H9 (cell line): ENCODE measurements around the gene CDH19. TPM values are rescaled to one million over a fixed set of nuclear protein-coding genes. Genes with fewer than 3 reads are reported as not detected.

Experiments
- DNase-seq: peaks from one replicate; pipeline ENCODE4 v3.0.0-alpha.2; 2017
- H2AFZ ChIP-seq: one replicate; pipeline ENCODE4 v1.6.1; 2013; ENCODE audit warnings: mild to moderate bottlenecking, low read length, control low read depth, moderate library complexity
- H2AK5ac ChIP-seq: 2 replicates; pipeline ENCODE4 v1.6.1; 2013; ENCODE audit warnings: low read length, control low read depth, mixed read lengths; ENCODE audit not compliant: insufficient read length
- H2BK120ac ChIP-seq: one replicate; pipeline ENCODE4 v1.6.1; 2013; ENCODE audit warnings: low read depth, mild to moderate bottlenecking, low read length, control low read depth, inconsistent platforms; ENCODE audit not compliant: poor library complexity, severe bottlenecking
- H2BK12ac ChIP-seq: 2 replicates; pipeline ENCODE4 v1.6.1; 2013; ENCODE audit warnings: low read length, control low read depth, mixed read lengths, low read depth; ENCODE audit not compliant: insufficient read length
- H2BK15ac ChIP-seq: 2 replicates; pipeline ENCODE4 v1.6.1; 2013; ENCODE audit warnings: low read depth, low read length, control low read depth
- H2BK20ac ChIP-seq: one replicate; pipeline ENCODE4 v1.6.1; 2013; ENCODE audit warnings: low read depth, mild to moderate bottlenecking, low read length, control low read depth, inconsistent platforms; ENCODE audit not compliant: poor library complexity, severe bottlenecking
- H2BK5ac ChIP-seq: 2 replicates; pipeline ENCODE4 v1.6.1; 2013; ENCODE audit warnings: low read length, control low read depth, mixed read lengths; ENCODE audit not compliant: insufficient read length
- H3K14ac ChIP-seq: 2 replicates; pipeline ENCODE4 v1.6.1; 2013; ENCODE audit warnings: low read length, control low read depth; ENCODE audit not compliant: insufficient read depth
- H3K18ac ChIP-seq: 2 replicates; pipeline ENCODE4 v1.6.1; 2013; ENCODE audit warnings: low read depth, mild to moderate bottlenecking, mixed read lengths, low read length, control low read depth; ENCODE audit not compliant: insufficient read length
- H3K23ac ChIP-seq: 2 replicates; pipeline ENCODE4 v1.6.1; 2013; ENCODE audit warnings: low read length, control low read depth, mixed read lengths, low read depth; ENCODE audit not compliant: insufficient read length
- H3K23me2 ChIP-seq: 2 replicates; pipeline ENCODE4 v1.6.1; 2013; ENCODE audit warnings: low read depth, mild to moderate bottlenecking, mixed read lengths, low read length, control low read depth; ENCODE audit not compliant: insufficient read length, poor library complexity, severe bottlenecking
- H3K27ac ChIP-seq: 2 replicates; pipeline ENCODE4 v1.5.1; 2013; ENCODE audit warnings: low read length, control low read depth, mixed read lengths, low read depth; ENCODE audit not compliant: insufficient read length
- H3K27me3 ChIP-seq: 2 replicates; pipeline ENCODE4 v1.6.1; 2013; ENCODE audit warnings: low read length, control low read depth, inconsistent platforms; ENCODE audit not compliant: insufficient read depth
- H3K4ac ChIP-seq: 2 replicates; pipeline ENCODE4 v1.6.1; 2013; ENCODE audit warnings: low read depth, mild to moderate bottlenecking, control low read depth, inconsistent platforms, low read length, moderate library complexity
- H3K4me1 ChIP-seq: 2 replicates; pipeline ENCODE4 v1.6.1; 2013; ENCODE audit warnings: low read length, control low read depth, inconsistent platforms; ENCODE audit not compliant: insufficient read depth
- H3K4me2 ChIP-seq: 2 replicates; pipeline ENCODE4 v1.6.1; 2013; ENCODE audit warnings: low read length, control low read depth, mixed read lengths; ENCODE audit not compliant: insufficient read length, insufficient read depth
- H3K56ac ChIP-seq: 2 replicates; pipeline ENCODE4 v1.6.1; 2013; ENCODE audit warnings: low read depth, mild to moderate bottlenecking, mixed read lengths, low read length, control low read depth; ENCODE audit not compliant: insufficient read length
- H3K79me1 ChIP-seq: 2 replicates; pipeline ENCODE4 v1.6.1; 2013; ENCODE audit warnings: low read depth, mild to moderate bottlenecking, moderate library complexity, low read length, control low read depth, inconsistent platforms; ENCODE audit not compliant: insufficient read depth, poor library complexity, severe bottlenecking
- H3K79me2 ChIP-seq: 2 replicates; pipeline ENCODE4 v1.6.1; 2013; ENCODE audit warnings: low read length, control low read depth, inconsistent platforms; ENCODE audit not compliant: insufficient read depth
- H3K9ac ChIP-seq: 2 replicates; pipeline ENCODE4 v1.6.1; 2013; ENCODE audit warnings: low read length, control low read depth, mixed read lengths; ENCODE audit not compliant: insufficient read length; ENCODE audit errors: extremely low read depth
- H3K9me3 ChIP-seq: one replicate; pipeline ENCODE4 v1.6.1; 2013; ENCODE audit warnings: low read depth, low read length, inconsistent platforms; ENCODE audit not compliant: control insufficient read depth
- H3T11ph ChIP-seq: one replicate; pipeline ENCODE4 v1.6.1; 2013; ENCODE audit warnings: mild to moderate bottlenecking, low read length, control low read depth, inconsistent platforms
- H4K20me1 ChIP-seq: one replicate; pipeline ENCODE4 v1.6.1; 2013; ENCODE audit not compliant: control insufficient read depth, insufficient read length, insufficient read depth
- H4K5ac ChIP-seq: 2 replicates; pipeline ENCODE4 v1.6.1; 2013; ENCODE audit warnings: low read depth, mild to moderate bottlenecking, mixed read lengths, low read length, control low read depth; ENCODE audit not compliant: insufficient read length
- H4K8ac ChIP-seq: replicated peaks from 2 replicates; pipeline ENCODE4 v1.6.1; 2013; ENCODE audit warnings: low read length, control low read depth, mixed read lengths, low read depth; ENCODE audit not compliant: insufficient read length
- H4K91ac ChIP-seq: 2 replicates; pipeline ENCODE4 v1.6.1; 2013; ENCODE audit warnings: low read depth, mild to moderate bottlenecking, moderate library complexity, mixed read lengths, low read length, control low read depth; ENCODE audit not compliant: insufficient read length
- H3K27ac Mint-ChIP-seq, 3 experiments: 2 replicates in 2 of 3; 3 replicates in 1 of 3; pipeline ENCODE4 v1.8.0; 2020 to 2021; ENCODE audit warnings: mixed read lengths in 3 of 3, mild to moderate bottlenecking in 1 of 3, moderate library complexity in 1 of 3
- H3K27me3 Mint-ChIP-seq: 2 replicates; pipeline ENCODE4 v1.8.0; 2021; ENCODE audit warnings: low read depth, mild to moderate bottlenecking, moderate library complexity, mixed read lengths
- H3K36me3 Mint-ChIP-seq, 3 experiments: 2 replicates in 2 of 3; 3 replicates in 1 of 3; pipeline ENCODE4 v1.8.0; 2020 to 2021; ENCODE audit warnings: low read depth in 3 of 3, mixed read lengths in 3 of 3; ENCODE audit not compliant: insufficient read depth in 1 of 3
- H3K4me1 Mint-ChIP-seq, 2 experiments: 2 replicates each; pipeline ENCODE4 v1.8.0; 2020; ENCODE audit warnings: mixed read lengths in 2 of 2
- H3K4me3 Mint-ChIP-seq, 2 experiments: 2 replicates in 1 of 2; 3 replicates in 1 of 2; pipeline ENCODE4 v1.8.0; 2020 to 2021; ENCODE audit warnings: mild to moderate bottlenecking in 2 of 2, mixed read lengths in 2 of 2, moderate library complexity in 1 of 2
- H3K9me3 Mint-ChIP-seq, 2 experiments: 2 replicates in 1 of 2; 3 replicates in 1 of 2; pipeline ENCODE4 v1.8.0; 2020; ENCODE audit warnings: mild to moderate bottlenecking in 2 of 2, mixed read lengths in 2 of 2, moderate library complexity in 1 of 2
- CTCF ChIP-seq: fragments of 200-600 bp; sonication (generic); conservative IDR thresholded peaks from 3 replicates; pipeline ENCODE4 v1.8.0; 2021; ENCODE audit warnings: antibody characterized with exemption, mild to moderate bottlenecking
- total RNA-seq: library from RNA; stranded (reverse); gene quantifications from 2 replicates; pipeline ENCODE4 v1.2.1, GENCODE V29; 2021

The CDH19 gene
- total RNA-seq, 1 experiment from 2014 or later = not detected

DNA sequence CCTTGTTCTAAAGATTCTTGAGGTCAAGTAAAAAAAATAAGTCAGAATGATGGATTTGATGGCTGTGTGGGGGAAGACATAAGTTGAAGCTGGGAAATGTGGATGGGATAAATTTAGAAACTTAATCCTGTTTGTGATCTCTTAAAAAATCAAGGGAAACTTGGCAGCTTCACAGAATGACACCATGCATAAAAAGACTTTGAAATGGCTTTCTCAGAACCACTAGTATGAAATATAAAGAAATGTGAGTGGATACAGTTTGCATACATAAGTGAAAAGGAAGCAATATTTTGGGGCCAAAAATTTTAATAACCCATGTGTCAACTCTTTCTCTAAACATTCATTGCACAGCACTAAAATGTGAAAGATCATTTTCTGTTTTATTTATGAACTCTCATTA lies 21.7 kb downstream of the CDH19 start:
- no peak overlapping the region for H3K4ac ChIP-seq
- H3K4me1 ChIP-seq = no peaks in the 10 kb centered on the region
- no peak for TF ChIP-seq CTCF
- no peaks in the 10 kb centered on the region for H3K79me1 ChIP-seq
- no peak overlapping the region for H2BK20ac ChIP-seq
- no peak overlapping the region for H2BK5ac ChIP-seq
- H2BK12ac ChIP-seq = no peak overlapping the region
- Mint-ChIP-seq H3K27ac (no peak overlapping the region), H3K4me1 (no peaks in the 10 kb centered on the region; a peak in 1 of 4 replicates), H3K9me3 (no peaks in the 10 kb centered on the region), H3K36me3 (no peaks in the 10 kb centered on the region), H3K27me3 (no peaks in the 10 kb centered on the region), H3K4me3 (no peak overlapping the region)
- no peak overlapping the region for H3K4me2 ChIP-seq
- H3K9ac ChIP-seq = no peak overlapping the region
- no peaks in the 10 kb centered on the region for H3K23me2 ChIP-seq
- H4K20me1 ChIP-seq = no peaks in the 10 kb centered on the region
- H2AK5ac ChIP-seq = no peak overlapping the region
- no peaks in the 10 kb centered on the region for H3K9me3 ChIP-seq
- H3K23ac ChIP-seq = no peak overlapping the region
- H3K79me2 ChIP-seq = no peaks in the 10 kb centered on the region
- no peak overlapping the region for H3T11ph ChIP-seq
- no peak for DNase-seq
- no peak overlapping the region for H3K27ac ChIP-seq
- no peak overlapping the region for H3K56ac ChIP-seq
- H3K14ac ChIP-seq = no peak overlapping the region
- H4K8ac ChIP-seq = no peak overlapping the region
- no peak overlapping the region for H4K91ac ChIP-seq
- H2BK120ac ChIP-seq = no peak overlapping the region
- H3K18ac ChIP-seq = no peak overlapping the region
- H2AFZ ChIP-seq = no peak overlapping the region
- H3K27me3 ChIP-seq = no peaks in the 10 kb centered on the region
- H4K5ac ChIP-seq = no peak overlapping the region
- H2BK15ac ChIP-seq = no peak overlapping the region
